Activated B cell treated with CpG ODN at 0.5 μM for 24 hours (primary cell): Measurements from ENCODE around the gene CHMP1A. TPM values are rescaled to one million over a fixed set of nuclear protein-coding genes. Genes with fewer than 3 reads are reported as not detected.
A peak's percentile ranks its signal among the peaks of the same experiment; 100 is the strongest.

ENCODE experiments used
- ATAC-seq: fragments of 200-7000 bp; cut with Tn5 transposase; one replicate; pipeline ENCODE4 v1.10.0; 2021; ENCODE audit warnings: low read depth, mild to moderate bottlenecking, moderate library complexity
- CTCF ChIA-PET: fragments of 350-600 bp; sonication (Branson Sonifier 250); formaldehyde crosslinking; loops from one replicate; lab custom pipeline; 2021; ENCODE audit warnings: antibody characterized with exemption; lab: Charles Lee
- POLR2A ChIA-PET: fragments of 350-600 bp; sonication (Branson Sonifier 250); formaldehyde crosslinking; loops from one replicate; lab custom pipeline; 2021; ENCODE audit warnings: antibody characterized with exemption; lab: Charles Lee
- DNase-seq: peaks from one replicate; pipeline ENCODE4 v3.0.0; 2022
- H3K27ac Mint-ChIP-seq: one replicate; pipeline ENCODE4 v1.8.0; 2020; ENCODE audit warnings: mixed read lengths
- H3K27me3 Mint-ChIP-seq: one replicate; pipeline ENCODE4 v1.8.0; 2021; ENCODE audit warnings: mixed read lengths
- H3K36me3 Mint-ChIP-seq: one replicate; pipeline ENCODE4 v1.8.0; 2021; ENCODE audit warnings: low read depth, mixed read lengths
- H3K4me1 Mint-ChIP-seq: one replicate; pipeline ENCODE4 v1.8.0; 2021; ENCODE audit warnings: mixed read lengths
- H3K4me3 Mint-ChIP-seq: one replicate; pipeline ENCODE4 v1.8.0; 2020; ENCODE audit warnings: mild to moderate bottlenecking, mixed read lengths
- H3K9me3 Mint-ChIP-seq: one replicate; pipeline ENCODE4 v1.8.0; 2020; ENCODE audit warnings: mixed read lengths
- intact Hi-C: fragments of 100-400 bp; cut with micrococcal nuclease; formaldehyde crosslinking; loops from one replicate; pipeline ENCODE4 v1.15.1; 2024
- total RNA-seq: library from RNA; stranded (reverse); gene quantifications from 2 replicates; pipeline ENCODE4 v1.2.3, GENCODE V29; 2022
- TF ChIP-seq, protein P1 (sequence below): fragments of 200-600 bp; IDR thresholded peaks from one replicate; pipeline ENCODE4 v1.8.0; 2022; ENCODE audit warnings: antibody characterized with exemption, mild to moderate bottlenecking

The CHMP1A gene
- total RNA-seq, 1 donor from 2014 or later, result 98.7 TPM

DNA sequence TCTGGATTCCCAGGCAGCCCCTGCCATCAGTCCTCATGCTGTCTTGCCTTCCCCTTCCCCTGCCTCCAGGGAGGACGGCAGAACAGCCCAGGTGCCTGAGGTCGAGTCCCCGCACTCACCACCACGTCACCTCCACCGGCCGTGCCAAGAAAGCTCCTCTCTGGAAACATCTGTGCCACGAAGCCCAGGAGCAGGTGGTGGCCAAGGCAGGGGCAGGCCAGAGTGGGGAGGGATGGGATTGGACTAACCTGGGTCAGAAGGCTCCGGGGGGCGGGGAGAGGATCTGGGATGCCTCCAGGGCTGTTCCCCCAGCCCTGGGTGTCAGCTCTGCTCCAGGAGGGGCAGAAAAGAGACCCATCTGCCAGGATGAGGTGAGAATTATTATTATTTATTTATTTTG lies 51.5 kb downstream of the CHMP1A start:
- H3K4me1 Mint-ChIP-seq, result peaks cover 8% of the 10 kb centered on the region
- ChIA-PET POLR2A (no interaction called here), CTCF (no interaction called here)
- DNase-seq (no peak), ATAC-seq (no peak)
- TF ChIP-seq, protein P1, sequence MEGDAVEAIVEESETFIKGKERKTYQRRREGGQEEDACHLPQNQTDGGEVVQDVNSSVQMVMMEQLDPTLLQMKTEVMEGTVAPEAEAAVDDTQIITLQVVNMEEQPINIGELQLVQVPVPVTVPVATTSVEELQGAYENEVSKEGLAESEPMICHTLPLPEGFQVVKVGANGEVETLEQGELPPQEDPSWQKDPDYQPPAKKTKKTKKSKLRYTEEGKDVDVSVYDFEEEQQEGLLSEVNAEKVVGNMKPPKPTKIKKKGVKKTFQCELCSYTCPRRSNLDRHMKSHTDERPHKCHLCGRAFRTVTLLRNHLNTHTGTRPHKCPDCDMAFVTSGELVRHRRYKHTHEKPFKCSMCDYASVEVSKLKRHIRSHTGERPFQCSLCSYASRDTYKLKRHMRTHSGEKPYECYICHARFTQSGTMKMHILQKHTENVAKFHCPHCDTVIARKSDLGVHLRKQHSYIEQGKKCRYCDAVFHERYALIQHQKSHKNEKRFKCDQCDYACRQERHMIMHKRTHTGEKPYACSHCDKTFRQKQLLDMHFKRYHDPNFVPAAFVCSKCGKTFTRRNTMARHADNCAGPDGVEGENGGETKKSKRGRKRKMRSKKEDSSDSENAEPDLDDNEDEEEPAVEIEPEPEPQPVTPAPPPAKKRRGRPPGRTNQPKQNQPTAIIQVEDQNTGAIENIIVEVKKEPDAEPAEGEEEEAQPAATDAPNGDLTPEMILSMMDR, result no peak
- H3K27ac Mint-ChIP-seq, result no peak overlapping the region
- H3K36me3 Mint-ChIP-seq, result no peaks in the 10 kb centered on the region
- no peaks in the 10 kb centered on the region for H3K9me3 Mint-ChIP-seq
- intact Hi-C loops, result no loop called here
- peaks cover 5% of the 10 kb centered on the region for H3K27me3 Mint-ChIP-seq
- H3K4me3 Mint-ChIP-seq, result no peak overlapping the region

DNA sequence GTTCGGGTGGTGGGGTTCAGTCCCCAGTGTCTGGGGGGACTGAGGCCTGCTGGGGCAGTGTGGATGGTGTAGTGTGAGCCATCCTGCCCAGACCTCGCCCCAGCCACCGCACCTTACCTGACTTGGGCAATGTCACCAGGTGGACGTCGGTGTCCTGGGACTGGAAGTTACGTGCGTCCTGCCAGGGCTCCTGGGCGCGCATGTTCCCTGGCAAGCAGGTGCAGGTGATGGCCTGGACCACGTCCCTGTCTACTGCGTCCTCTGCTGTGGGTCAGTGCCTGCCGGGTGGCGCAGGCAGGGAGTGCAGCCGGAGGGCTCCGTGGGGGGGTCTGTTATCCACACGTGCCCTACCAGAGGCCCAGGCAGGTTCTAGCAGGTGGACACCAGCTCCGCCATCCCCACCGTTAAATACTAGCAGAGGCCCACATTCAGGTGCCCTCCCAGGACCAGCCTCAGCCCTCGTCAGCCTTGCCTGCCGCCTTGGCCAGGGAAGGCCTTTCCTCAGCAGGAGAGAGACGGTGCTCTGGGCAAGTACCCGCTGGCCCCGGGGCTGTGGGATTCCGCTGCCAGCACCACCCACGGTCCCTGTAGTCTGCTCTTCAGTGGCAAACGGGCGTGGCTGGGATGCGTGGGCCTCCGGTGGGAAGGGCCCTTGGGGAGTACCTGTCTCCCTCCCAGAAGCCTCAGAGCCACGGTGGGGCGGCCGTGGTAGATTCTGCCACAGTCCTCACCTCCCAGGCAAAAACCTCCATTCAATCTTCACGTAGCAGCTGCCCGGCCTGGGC lies 52.1 kb downstream of the CHMP1A start:
- Mint-ChIP-seq H3K9me3 (no peaks in the 10 kb centered on the region), H3K36me3 (no peaks in the 10 kb centered on the region), H3K4me1 (peaks cover 8% of the 10 kb centered on the region), H3K4me3 (no peak overlapping the region), H3K27ac (no peak overlapping the region), H3K27me3 (peaks cover 5% of the 10 kb centered on the region)
- TF ChIP-seq, protein P1, result no peak
- intact Hi-C loops, result no loop called here
- DNase-seq (no peak), ATAC-seq (no peak)
- POLR2A ChIA-PET, result no interaction called here
- CTCF ChIA-PET, result no interaction called here

DNA sequence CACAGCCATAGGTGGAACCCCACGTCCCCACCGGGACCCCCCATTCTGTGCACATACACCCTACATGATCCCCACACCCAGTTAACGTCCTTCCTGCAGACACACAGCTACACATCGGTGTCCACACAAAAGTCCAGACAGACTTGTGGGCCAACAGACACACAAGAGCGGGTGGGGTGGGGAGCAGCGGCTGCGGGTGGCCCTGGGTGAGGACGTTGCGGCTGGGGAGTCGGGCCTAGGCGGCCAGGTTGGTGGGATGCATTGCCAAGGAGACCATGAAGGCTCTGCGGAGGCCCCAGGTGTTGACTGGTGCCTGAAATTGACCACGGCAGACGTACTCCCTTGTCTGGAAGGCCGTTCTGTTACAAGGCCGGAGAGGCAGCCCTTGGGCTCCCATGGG lies 52.7 kb downstream of the CHMP1A start:
- Mint-ChIP-seq H3K27ac (no peak overlapping the region), H3K9me3 (no peaks in the 10 kb centered on the region), H3K27me3 (peaks cover 5% of the 10 kb centered on the region), H3K36me3 (no peaks in the 10 kb centered on the region), H3K4me3 (no peak overlapping the region), H3K4me1 (peaks cover 8% of the 10 kb centered on the region)
- POLR2A ChIA-PET, result interaction anchor here (0.6 kb wide), 1 partner anchor 273 kb away, joined by 15 read pairs; no protein-coding TSS in a partner anchor
- no peak for ATAC-seq
- TF ChIP-seq, protein P1, result no peak
- CTCF ChIA-PET, result no interaction called here
- DNase-seq, result no peak
- intact Hi-C loops, result no loop called here

DNA sequence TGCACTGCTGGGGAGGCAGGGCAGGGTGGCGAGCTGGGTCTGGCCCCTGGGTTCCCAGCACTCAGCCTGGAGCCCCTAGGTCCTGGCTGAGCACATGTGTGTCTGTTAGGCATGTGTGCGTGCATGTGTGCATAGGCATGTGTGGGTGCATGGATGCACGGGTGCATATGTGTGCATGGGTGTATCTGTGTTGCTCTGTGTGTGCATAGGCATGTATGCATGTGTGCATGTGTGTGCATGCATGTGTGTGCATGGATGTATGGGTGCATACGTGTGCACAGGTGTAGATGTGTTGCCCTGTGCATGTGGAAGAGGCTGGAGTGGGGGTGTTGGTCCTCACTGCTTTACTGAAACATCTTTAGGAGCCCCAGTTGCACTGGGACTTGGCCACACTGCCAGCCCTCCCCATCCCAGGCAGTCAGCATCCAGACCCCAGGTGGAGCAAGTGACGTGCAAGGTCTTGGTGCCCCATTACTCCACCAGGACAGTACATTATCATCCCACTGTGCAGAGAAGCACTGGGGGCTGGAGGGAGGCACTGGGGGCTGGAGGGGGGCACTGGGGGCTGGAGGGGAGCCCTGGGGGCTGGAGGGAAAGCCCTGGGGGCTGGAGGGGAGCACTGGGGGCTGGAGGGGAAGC lies 54.4 kb downstream of the CHMP1A start:
- POLR2A ChIA-PET, result no interaction called here
- TF ChIP-seq, protein P1, result no peak
- CTCF ChIA-PET, result no interaction called here
- intact Hi-C loops, result no loop called here
- Mint-ChIP-seq H3K27ac (no peak overlapping the region), H3K4me3 (no peak overlapping the region), H3K9me3 (no peaks in the 10 kb centered on the region), H3K27me3 (peaks cover 5% of the 10 kb centered on the region), H3K4me1 (peaks cover 8% of the 10 kb centered on the region), H3K36me3 (no peaks in the 10 kb centered on the region)
- DNase-seq (no peak), ATAC-seq (no peak)

DNA sequence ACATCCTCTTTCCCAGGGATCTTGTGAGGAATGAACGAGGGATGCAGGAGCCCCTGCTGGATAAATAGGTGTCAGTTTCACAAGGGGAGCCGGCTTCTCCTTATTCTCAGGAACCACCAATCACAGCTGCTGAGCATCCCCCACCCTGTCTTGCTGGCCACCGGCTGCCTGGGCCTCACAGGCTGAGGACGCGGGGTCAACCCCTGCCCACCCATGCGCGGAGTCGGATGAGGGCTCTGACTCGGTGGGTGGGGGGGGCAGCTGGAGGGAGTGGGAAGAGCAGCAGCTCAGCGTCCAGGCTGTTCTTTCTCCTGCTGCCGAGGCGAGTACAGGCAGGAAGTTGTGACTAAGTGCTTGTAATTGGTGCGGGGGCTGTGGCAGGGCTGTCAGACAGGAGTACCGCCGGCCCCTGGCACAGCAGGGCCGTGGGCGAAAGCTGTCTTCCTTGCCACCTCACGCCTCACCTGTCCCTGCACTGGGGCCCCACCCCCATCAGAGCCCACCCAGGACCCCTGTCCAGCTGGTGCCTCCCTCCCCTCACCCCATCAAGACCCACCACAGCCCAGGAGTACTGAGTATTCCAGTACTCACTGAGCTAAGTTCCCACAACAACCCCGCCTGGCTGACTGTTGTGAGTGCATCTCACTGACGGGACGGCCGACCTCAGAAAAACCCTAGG lies 55.1 kb downstream of the CHMP1A start:
- DNase-seq, result no peak
- Mint-ChIP-seq H3K4me3 (no peak overlapping the region), H3K4me1 (peaks cover 8% of the 10 kb centered on the region), H3K27me3 (peaks cover 5% of the 10 kb centered on the region), H3K9me3 (no peaks in the 10 kb centered on the region), H3K36me3 (no peaks in the 10 kb centered on the region), H3K27ac (no peak overlapping the region)
- ChIA-PET POLR2A (no interaction called here), CTCF (no interaction called here)
- intact Hi-C loops, result no loop called here
- TF ChIP-seq, protein P1, result no peak
- peak; percentile 52 for ATAC-seq
